DMS153 treated with DMSO at 0.1 percent for 48 hours (cell line): Measurements from ENCODE around the gene ADAMTS15.

Experiments
- DNase-seq: peaks from one replicate; lab custom pipeline; 2025; ENCODE audit not compliant: unreplicated experiment; lab: John Stamatoyannopoulos, UW

Gene ADAMTS15

DNA sequence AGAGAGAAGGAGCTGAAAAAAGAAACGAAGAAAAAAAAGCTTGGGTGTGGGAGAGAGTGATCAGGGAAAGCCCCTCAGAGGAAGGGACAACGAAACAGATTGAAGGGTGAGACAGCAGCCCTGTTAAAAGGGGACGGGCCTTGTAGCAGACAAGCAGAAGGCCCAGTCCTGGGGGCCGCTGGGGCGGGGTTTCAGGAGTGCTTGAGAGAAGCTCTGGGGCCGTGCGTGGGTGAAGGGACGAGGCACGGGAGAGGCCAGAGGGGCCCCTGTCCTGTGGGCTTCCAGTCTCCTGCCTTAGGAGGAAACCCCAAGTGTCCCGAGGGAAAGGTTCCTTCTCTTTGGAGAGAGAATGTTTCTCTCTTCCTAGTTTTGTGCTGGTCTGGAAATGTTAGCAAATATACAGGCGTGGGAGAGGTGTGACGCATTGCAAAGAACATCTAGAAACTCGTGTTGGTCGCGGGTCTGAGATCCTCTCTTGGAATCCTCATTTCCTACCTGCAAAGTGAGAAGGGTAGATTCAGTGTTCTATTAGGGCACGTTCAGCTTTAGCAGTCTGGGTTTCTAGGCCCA lies 28.6 kb downstream of the ADAMTS15 start:
- no peak for DNase-seq

DNA sequence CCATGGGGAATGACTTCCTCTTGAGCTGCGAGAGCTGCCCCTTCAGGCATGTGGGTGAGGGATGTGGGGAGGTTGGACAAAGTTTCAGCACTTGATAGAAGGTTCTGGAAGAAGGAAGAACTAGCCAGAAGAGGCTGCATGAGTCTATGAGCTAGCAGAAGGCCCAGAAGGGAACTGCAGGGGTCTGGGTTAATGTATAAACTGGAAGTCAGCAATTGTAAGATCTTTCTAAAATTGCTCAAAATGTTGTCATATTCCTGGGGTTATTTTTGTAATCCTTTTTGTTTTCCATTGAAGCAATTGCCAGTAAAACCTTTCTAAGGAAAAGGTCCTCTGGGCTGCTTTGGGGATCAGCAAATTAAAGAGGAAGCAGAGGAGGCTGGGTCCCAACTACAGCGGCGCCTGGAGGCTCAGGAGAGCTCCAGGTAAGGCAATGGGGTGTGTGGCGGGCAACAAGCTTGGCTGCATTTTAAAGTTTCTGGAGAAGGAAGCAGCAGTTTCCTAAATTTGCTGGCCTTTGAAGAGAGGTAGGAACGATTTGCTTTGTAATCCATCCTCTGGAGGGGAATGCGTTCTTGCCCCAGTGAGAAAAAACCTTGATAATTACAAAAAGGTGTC lies 29.2 kb downstream of the ADAMTS15 start:
- DNase-seq = no peak

DNA sequence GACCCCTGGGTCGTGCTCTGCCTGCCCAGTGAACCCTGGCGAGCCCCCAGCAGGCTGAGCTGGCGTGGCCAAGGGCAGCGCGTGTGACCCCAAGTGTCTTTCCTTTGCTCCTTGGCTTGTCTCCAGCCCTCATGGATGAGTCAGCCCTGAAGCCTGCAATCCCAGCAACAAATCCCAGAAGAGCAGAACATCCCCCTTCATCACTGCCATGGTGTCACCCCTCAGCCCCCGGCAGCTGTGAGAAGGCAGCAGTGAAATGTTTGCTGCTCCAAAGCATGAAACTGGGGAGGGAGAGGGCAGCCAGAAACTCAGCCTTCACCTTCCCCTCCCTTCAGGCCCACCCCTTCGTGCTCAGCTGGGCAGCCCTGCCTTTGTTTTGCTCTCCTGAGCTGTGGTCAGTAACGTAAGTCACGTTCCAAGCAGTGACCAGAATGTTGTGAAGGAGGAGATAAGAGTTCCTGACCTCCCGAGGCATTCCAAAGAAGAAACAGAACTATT lies 29.8 kb downstream of the ADAMTS15 start:
- no peak for DNase-seq

DNA sequence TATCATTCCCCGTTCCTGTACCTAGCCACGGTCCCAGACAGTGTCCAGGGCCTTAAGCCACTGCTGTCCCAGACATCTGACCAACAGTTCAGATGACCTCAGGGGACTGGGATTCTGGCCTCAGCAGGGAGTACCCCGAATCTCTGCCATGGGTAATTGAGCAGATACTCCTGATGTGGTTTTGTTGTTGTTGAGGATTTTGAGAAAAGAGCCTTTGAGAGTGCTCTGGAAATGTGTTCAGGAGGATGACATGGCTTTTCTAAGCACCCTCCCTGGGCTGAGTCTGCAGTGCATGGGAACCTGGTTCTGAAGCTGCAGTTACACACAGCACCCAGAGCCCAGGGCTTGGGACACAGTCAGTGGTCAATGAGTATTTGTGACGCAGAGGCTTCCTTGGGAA lies 30.4 kb downstream of the ADAMTS15 start:
- no peak for DNase-seq

DNA sequence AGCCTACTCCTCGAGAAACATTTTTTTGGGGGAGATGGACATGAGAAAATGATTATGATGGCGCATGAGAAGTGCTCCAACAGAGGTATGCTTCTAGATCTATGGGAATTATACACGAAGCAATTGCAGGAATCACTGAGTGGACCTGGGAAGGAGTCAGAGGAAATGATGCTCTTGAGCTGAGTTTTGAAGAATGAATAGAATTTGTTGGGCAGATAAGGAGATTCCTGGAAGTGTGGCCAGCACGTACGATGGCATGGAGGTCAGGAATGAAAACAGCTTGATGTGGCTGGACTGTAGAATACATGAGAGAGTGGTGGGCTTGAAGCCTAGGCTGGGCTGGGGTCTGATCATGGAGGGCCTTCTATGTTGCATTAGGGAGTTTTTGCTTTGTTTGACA lies 31.7 kb downstream of the ADAMTS15 start:
- DNase-seq = no peak

DNA sequence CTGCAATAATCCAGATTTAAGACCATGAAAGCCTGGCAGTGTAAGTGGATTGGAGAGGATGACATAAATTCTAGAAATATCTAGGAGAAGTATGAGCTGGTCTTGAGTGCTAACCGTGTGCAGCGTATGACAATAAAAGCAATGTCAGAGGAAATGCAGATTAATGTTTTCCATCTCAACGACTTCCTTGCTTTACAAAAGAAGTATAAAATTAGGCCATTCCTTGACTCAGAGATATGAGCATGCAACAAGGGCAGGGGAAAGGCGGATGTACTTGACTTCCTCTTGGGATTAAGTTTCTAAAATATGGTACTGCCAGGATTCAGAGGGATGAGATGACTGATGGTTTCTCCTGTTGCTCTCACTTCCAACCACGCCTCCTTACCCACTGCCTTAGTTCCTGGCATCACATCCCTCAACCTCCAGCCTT lies 32.3 kb downstream of the ADAMTS15 start:
- no peak for DNase-seq

DNA sequence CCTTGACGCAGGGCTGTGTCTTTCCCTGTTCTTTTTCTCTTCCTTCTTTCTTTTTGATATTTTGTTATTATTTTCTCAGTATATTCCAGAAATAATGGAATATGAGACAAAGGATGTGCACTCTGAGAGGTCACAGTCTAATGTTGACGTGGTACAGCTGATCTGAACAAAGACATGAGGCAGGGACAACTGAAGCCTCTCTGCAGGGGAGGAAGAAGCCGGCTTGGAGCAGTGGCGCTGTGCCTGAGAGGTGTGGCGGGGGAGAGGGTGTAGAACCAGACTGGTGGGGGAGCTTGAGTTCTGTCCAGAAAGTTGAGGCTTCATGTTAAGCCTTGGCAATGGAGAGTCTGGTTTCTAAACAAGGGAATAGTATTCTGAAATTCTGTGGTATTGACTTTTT lies 34.7 kb downstream of the ADAMTS15 start:
- no peak for DNase-seq

DNA sequence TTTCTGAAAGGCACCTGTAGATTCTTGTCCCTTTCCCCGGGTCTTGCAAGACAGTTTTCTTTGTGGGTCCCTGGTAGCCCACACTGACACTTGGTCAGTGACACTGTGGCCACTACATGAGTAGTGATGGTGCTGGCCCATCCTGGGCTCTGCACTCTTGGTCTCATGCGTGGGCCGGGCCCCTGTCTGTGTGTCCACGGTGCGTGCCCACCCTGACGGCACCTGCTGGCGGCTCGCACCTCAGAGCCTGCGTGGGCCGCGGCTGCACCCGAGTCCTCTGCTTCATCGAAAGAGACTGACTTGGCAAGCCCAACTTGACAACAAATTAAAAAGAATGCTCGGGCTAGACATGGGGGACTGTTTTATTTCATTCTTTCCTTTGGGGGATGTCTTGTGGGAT lies 37.5 kb downstream of the ADAMTS15 start:
- DNase-seq = no peak

DNA sequence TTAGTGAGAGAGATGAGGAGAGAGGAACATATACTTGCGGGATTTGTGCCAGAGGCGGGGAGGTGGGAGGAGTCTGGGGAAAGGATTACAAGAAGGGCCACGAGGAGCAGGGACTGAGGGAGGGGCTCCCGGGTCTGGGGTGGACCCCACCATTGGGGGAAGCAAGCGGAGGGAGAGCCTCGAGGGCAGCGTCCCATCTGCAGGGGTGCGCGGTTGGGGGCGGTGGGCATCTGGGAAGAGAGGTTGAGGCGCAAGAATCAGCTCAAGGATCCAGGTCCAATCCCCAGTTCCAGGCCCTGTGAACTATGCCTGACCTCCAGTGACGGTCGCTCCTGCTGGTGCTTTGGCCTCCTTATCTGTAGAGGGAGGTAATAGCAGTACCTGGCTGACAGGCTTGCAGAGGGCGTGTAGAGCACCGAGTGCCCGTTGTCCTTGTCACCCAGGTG lies 38.0 kb downstream of the ADAMTS15 start:
- no peak for DNase-seq

DNA sequence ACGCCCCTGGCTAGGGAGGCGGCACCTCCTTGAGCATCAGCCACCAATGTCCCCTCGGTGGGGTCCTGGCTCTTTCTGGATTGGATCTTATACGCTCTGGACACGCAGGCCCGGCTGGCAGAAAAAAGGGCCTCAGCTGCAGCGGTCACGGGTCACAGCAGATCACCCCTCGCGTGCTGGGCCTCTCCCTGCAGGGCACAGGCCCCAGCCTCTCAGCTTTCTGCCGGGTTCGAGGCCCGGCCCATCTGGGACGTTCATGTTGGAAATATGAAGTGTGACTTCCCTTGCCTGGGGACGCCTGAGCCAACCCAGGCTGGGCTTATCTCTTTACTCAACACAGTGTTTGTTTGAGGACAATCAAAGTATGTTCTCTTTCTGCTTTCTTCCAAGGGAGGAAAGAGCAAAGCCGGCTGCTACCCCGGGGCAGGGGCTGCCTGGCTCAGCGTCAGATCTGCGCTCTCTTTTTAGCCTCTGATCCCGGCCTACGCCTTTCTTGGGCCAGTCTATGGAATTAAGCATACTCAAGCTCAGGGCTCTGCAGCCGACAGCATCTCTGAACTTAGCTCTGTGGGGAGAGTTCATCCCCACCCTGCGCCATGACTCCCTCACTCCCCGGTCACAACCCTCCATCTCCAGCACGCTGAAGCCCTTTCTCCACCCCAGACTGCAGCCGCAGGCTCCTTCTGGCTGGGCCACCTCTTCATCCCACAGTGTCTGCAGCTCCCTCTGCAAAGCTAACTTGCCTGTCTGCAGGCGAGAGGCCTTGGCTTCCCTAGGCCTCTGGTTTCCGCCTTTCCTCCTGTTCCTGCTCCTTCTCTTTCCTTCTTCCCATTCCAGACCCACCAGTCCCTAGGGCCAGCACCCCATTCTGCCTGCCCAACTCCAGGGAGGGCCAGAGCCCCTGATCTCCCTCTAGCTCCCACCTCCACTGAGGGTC lies 38.8 kb downstream of the ADAMTS15 start:
- DNase-seq = no peak

DNA sequence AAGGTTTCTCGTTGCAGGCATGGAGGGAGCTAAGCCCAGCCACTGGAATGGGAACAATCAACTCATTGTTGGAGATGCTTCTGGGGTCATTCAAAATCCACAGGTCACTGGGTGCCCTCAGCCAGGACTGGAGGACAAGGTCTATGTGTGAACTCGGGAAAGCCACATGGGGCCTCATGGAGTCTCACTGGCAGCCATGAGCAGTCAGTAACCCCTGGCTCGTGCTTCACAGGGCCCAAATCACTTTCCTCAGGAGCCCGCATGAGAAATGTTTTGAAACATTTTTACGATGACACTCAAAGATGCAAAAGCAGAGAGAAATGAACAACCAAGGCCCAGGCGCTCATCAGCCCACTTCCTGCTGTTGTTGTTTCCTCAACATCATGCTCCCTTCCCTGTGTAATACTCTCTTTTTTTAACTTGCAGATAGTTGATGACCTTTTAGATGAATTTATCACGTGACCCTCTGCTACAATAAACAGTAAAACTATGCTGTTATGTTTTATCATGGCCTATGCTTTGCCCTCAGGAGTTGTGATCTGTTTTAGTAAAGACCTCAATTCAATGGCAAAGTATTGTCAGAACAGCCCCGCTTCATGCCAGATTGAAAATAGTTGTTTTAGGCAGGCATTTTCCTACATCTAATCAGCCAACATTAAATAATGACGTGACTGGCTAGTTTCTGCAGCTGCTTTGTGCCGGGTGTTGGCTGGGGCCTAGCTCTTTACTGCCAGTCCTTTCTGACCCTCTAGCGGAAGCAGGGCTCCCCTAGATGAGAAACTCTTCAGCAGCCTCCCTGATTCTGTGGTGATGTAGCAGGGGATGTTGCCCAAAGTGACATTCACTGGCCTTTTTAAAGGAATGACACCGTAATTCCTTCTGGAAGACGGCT lies 39.7 kb downstream of the ADAMTS15 start:
- DNase-seq = no peak

DNA sequence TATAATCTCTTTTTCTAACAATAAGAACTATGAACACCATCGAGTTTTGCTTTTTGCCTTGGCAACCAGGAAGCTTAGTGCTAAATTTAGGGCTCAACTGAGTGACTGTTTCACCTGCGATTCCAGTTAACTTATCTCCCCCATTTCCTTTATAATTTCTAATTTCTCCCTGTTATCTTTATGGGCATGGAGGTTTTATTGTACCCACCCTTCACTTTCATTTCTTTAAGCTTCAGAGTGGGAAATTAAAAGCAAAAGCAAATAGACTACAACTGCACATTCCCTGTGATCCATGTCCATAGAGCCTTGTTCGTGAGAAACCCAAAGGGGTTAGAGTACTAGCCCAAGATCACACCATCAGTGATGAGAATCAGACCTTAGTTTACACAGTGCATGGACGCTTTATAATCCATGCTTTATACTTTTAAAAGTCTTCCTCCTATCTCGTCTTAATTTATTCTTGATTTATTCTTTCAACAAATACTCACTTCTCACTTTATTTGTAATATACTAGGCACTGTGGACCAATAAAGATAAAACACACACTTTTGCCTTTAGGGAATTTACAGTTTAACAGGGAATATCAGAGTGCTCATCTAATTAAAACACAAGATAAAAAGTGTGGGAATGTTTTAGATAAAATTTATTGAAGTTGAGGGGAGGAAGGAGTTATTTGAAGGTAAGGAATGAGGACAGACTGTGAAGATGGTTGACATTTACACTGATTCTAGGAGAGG lies 40.6 kb downstream of the ADAMTS15 start:
- no peak for DNase-seq

DNA sequence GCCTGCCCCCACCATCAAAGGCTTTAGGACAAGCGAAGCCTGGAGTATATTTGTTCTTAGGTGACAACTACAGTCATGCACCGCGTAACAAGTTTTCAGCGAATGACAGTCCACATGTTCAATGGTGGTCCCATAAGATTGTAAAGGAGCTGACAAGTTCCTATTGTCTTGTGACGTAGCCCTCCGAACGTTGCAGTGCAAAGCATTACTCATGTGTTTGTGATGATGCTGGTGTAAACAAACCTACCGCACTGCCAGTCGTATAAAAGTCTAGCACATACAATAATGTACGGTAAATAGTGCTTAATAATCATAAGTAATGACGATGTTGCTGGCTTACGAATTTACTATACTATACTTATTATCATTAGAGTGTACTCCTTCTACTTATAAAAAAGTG lies 41.3 kb downstream of the ADAMTS15 start:
- DNase-seq = no peak

DNA sequence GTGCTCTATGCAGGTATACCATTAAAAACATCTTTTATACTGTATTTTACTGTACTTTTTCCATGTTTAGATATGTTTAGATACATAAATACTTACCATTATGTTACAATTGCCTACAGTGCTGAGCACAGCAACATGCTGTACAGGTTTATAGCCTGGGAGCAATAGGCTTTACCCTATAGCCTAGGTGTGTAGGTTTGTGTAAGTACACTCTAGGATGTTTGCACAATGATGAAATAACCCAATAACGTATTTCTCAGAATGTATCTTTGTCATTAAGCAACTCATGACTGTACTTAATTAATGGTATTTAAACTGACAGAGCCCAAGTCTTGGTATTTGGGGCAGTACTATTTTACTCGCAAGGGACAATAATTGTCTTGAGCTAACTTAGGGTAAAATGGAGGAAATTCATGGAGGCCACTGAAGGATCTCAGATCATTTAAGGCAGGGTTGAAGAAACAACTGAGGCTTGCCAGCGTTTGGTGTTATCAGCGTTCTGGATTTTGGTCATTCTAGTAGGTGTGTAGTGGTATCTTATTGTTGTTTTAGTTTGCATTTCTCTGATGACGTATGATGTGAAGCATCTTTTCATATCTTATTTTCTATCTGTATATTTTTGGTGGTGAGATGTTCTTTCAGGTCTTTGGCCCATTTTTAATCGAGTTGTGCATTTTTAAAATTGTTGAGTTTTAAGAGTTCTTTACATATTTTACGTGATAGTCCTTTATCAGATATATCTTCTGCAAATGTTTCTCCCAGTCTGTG lies 42.4 kb downstream of the ADAMTS15 start:
- DNase-seq = no peak

DNA sequence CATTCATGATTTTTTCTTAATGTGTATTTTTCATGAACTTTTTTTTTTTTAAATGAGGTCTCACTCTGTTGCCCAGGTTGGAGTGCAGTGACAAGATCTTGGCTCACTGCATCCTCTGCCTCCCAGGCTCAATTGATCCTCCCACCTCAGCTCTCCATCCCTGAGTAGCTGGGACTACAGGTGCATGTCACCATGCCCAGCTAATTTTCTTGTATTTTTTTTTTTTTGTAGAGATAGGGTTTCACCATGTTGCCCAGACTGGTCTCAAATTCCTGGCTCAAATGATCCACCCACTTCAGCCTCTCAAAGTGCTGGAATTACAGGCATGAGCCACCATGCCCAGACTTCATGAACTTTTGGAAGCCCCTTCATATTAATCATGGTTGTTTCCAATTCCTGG lies 49.7 kb downstream of the ADAMTS15 start:
- DNase-seq = no peak

DNA sequence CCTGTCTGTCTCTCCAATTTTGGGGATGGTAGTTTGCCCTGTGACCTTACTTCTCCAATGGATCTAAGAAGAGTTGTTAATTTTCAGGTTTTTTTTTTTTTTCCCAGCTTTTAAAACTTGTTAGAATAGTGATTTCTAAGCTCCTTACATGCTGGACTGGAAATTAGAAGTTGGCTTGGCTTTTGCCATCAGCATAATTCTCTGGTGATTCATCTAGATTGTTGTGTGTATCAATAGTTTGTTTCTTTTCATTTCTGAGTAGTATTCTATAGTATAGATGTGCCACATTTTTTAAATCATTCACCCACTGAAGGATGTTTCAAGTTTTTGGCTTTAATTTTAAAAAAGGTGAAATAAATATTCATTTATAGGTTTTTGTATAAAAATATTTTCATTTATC lies 51.4 kb downstream of the ADAMTS15 start:
- DNase-seq = no peak

DNA sequence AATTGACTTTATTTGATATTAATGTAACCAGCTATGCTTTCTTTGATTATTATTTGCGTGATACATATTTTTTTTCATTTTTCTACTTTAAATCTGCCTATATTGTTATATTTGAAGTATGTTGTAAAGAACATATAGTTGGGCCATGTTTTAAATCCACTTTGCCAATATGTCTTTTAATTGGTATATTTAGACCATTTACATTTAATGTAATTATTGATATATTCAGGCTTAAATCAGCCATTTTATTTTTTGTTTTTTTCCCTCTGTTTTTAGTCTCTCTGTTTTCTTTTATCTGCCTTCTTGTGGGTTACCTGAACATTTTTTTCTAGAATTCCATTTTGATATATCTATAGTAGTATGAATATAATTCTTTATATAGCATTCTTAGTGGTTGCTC lies 55.9 kb downstream of the ADAMTS15 start:
- DNase-seq = no peak

DNA sequence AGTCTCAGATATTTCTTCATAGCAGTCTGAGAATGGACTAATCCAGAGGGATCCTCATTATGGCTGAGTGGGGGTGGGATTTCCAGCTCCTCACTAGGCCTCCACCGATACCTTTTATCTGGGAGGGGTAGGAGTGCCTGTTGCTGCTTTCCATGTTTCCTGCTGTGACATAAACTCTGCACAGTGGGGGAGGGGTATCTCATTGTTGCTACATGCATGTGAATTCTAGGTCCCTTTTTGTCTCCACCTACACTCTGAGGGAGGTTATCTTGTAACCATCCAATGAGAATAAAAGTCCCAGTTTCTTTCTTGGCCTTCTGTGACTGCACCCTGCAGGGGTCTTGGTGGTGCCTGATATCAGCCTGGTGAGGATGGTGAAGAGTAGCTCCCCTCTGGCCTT lies 60.5 kb downstream of the ADAMTS15 start:
- DNase-seq = no peak

DNA sequence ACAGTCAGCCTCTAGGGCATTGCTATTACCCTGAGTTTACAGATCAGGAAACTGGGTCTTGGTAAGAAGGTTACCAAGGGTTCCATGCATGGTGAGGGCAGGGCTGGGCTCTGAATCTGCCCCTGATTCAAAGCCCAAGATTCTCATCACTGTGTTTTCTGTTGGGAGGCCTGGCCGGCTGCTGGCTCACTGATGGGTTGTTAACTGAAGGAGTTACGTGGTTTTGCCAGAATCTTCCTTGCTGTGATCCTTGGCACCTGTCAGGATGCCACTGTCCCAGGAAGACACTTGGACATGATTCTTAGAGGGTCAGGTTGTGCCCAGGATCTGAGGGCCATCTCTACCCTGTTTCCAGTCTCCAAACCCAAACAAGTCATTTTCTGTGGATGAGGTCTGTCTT lies 61.5 kb downstream of the ADAMTS15 start:
- DNase-seq = no peak
